Measurements from ENCODE around the gene ZNF354B.

GRCh38 chr5:178870411-178870810 is 10.7 kb downstream of the ZNF354B start:
- TF ChIP-seq CTCF (IDR thresholded peaks at IDR 0.05), result no peak
- no peak for TF ChIP-seq POLR2A (IDR thresholded peaks at IDR 0.05)
